Activated T-cell treated with anti-CD3 and anti-CD28 coated beads, Interleukin-2, amount 50 U/mL, for 4 hours (primary cell): ENCODE data around the gene ALDH1A2. TPM values are rescaled to one million over a fixed set of nuclear protein-coding genes. Genes with fewer than 3 reads are reported as not detected.
A peak's percentile ranks its signal among the peaks of the same experiment; 100 is the strongest.
"Not testable (repeated sequence)": the region's sequence is repeated elsewhere in the genome, so short reads cannot be mapped to it uniquely, and the experiment has no call there.

Source experiments
- ATAC-seq, 2 donors: fragments of 200-7000 bp; cut with Tn5 transposase; one replicate each; pipeline ENCODE4 v1.10.0; 2021
- DNase-seq: peaks from one replicate; pipeline ENCODE4 v3.0.0-alpha.2; 2020
- H3K27me3 Mint-ChIP-seq: one replicate; pipeline ENCODE4 v1.8.0; 2021; ENCODE audit warnings: low read depth, mixed read lengths
- H3K36me3 Mint-ChIP-seq: one replicate; pipeline ENCODE4 v1.8.0; 2022; ENCODE audit warnings: mixed read lengths; ENCODE audit not compliant: insufficient read depth
- H3K4me1 Mint-ChIP-seq: one replicate; pipeline ENCODE4 v1.8.0; 2021; ENCODE audit warnings: low read depth, mixed read lengths
- H3K4me3 Mint-ChIP-seq: one replicate; pipeline ENCODE4 v1.8.0; 2021; ENCODE audit warnings: mild to moderate bottlenecking, moderate library complexity, mixed read lengths
- H3K9me3 Mint-ChIP-seq: one replicate; pipeline ENCODE4 v1.8.0; 2021; ENCODE audit warnings: mixed read lengths
- total RNA-seq, 3 donors: library from RNA; stranded (reverse); gene quantifications; one replicate each; pipeline ENCODE4 v1.2.1, GENCODE V29; 2021

Gene ALDH1A2
- 1 to 10 TPM in 1 of 3 donors, under 1 TPM in 2; 0.38 to 2.3 (median 0.53) TPM for total RNA-seq

GRCh38 chr15:58065445-58066041, at the start of gene ALDH1A2:
ALDH1A2 (minus strand) TSS chr15:58065711; CDS start chr15:58065650, 61 bp downstream.
- no peaks in the 10 kb centered on the region for H3K9me3 Mint-ChIP-seq
- ATAC-seq (peak; percentile 38 to 48), DNase-seq (no peak)
- peaks cover 3% of the 10 kb centered on the region for H3K4me1 Mint-ChIP-seq
- H3K27me3 Mint-ChIP-seq: peaks cover 51% of the 10 kb centered on the region
- H3K36me3 Mint-ChIP-seq: no peaks in the 10 kb centered on the region
- peak within 1 kb of the TSS; percentile 40 for H3K4me3 Mint-ChIP-seq

DNA sequence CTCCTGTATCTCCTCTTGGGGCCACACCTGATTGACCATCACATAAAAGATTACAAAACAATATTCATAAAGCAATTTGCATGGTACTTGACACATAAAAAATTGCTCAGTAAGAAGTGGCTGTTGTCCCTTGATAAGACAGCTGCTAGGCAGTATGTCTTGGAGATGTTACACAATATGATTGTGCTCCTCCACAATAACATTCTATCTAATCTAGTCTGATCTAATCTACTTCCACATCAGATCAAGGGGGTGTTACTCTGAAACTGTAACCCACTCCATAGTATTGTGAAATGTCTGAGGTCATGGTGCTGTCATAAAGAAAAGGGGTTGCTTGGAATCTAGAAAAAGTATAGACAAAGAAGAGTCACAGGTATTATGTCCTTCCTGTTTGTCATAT, 49.3 kb upstream of the ALDH1A2 start:
- no peak for ATAC-seq
- no peaks in the 10 kb centered on the region for H3K4me1 Mint-ChIP-seq

DNA sequence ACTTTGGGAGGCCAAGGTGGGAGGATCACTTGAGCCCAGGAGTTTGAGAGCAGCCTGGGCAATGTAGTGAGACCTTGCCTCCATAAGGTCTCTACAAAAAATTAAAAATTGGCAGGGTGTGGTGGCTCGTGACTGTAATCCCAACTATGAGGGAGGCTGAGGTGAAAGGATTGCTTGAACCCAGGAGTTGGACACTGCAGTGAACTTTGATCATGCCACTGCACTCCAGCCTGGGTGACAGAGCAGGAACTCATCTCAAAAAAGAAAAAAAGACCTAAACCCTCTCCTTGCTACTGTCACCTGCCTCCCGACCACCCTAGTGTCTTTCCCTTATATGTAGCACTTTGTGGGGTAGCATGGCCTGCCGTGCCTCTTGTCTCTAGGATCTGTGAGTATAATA, 48.9 kb upstream of the ALDH1A2 start:
- no peaks in the 10 kb centered on the region for H3K9me3 Mint-ChIP-seq
- peaks cover 28% of the 10 kb centered on the region for H3K27me3 Mint-ChIP-seq
- ATAC-seq (no peak), DNase-seq (no peak)
- no peak overlapping the region for H3K4me3 Mint-ChIP-seq
- H3K4me1 Mint-ChIP-seq: no peaks in the 10 kb centered on the region
- no peaks in the 10 kb centered on the region for H3K36me3 Mint-ChIP-seq

More for the DNA sequence above, 49.3 kb upstream of the ALDH1A2 start:
- no peak for DNase-seq
- H3K4me3 Mint-ChIP-seq: no peak overlapping the region
- no peaks in the 10 kb centered on the region for H3K36me3 Mint-ChIP-seq
- H3K27me3 Mint-ChIP-seq: peaks cover 28% of the 10 kb centered on the region
- H3K9me3 Mint-ChIP-seq: no peaks in the 10 kb centered on the region

DNA sequence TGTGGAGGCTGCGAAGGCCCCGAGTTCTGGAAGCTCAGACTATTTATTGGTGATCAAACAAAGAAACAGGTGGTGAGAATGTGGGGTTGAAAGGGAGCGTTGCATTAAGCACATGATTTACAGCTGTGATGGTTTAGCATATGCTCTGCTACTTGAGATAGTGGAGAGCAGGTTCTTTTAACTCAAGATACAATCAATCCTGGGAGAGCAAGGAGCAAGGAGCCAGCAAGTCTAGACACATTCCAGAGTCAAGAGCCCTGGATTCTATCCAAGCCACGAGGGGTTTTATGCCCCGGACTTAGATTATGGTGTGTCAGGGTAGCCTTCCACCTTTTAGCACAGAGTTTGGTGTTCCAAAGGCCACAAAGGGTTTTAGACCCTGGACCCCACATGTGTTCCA, 47.8 kb upstream of the ALDH1A2 start:
- not testable (repeated sequence) for H3K4me3 Mint-ChIP-seq, H3K36me3 Mint-ChIP-seq, H3K9me3 Mint-ChIP-seq, DNase-seq, H3K4me1 Mint-ChIP-seq, ATAC-seq
- peaks cover 26% of the 10 kb centered on the region for H3K27me3 Mint-ChIP-seq

DNA sequence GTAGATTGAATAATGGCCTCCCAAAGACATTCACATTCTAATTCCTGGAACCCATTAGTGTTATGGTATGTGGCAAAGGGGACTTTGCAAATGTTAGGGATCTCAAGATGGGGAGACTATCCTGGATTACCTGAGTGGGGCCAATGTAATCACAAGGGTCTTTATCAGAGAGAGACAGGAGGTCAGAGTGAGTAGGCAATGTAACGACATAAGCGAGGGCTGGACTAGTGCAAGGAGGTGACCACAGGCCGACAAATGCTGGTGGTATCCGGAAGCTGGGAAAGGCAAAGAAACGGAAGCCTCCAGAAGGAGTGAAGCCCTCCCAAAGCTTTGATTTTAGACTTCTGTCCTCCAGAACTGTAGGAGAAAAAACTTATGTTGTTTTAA, 46.2 kb upstream of the ALDH1A2 start:
- no peaks in the 10 kb centered on the region for H3K4me1 Mint-ChIP-seq
- H3K9me3 Mint-ChIP-seq: no peaks in the 10 kb centered on the region

GRCh38 chr15:58110999-58111717, 45.6 kb upstream of the ALDH1A2 start:
- H3K4me1 Mint-ChIP-seq: no peaks in the 10 kb centered on the region
- no peaks in the 10 kb centered on the region for H3K36me3 Mint-ChIP-seq
- H3K4me3 Mint-ChIP-seq: no peak overlapping the region
- DNase-seq (no peak), ATAC-seq (no peak)
- H3K27me3 Mint-ChIP-seq: peaks cover 29% of the 10 kb centered on the region
- no peaks in the 10 kb centered on the region for H3K9me3 Mint-ChIP-seq

More for the DNA sequence above, 46.2 kb upstream of the ALDH1A2 start:
- no peaks in the 10 kb centered on the region for H3K36me3 Mint-ChIP-seq
- no peak overlapping the region for H3K4me3 Mint-ChIP-seq
- DNase-seq (no peak), ATAC-seq (no peak)
- peaks cover 29% of the 10 kb centered on the region for H3K27me3 Mint-ChIP-seq

DNA sequence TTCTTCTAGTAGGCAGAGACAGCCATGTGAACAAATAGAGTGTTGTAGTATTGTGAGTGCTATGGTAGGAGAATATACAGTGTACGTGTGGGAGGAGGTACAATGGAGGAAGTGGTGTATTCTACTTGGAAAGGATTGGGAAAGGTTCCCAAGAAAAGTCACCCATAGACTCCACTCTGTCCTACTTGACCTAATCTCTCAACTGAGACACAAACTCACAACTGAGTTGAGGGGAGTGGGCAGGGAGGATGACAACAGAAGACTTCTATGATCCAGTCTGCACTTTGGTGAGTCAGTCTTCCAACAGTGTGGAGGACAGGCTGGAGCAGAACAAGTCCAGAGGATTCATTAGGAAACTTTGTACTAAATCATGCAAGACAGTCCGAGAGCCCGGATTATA, 43.9 kb upstream of the ALDH1A2 start:
- ATAC-seq: no peak
- Mint-ChIP-seq H3K27me3 (peaks cover 33% of the 10 kb centered on the region), H3K9me3 (no peaks in the 10 kb centered on the region), H3K36me3 (no peaks in the 10 kb centered on the region), H3K4me1 (no peaks in the 10 kb centered on the region), H3K4me3 (no peak overlapping the region)
- DNase-seq: no peak

DNA sequence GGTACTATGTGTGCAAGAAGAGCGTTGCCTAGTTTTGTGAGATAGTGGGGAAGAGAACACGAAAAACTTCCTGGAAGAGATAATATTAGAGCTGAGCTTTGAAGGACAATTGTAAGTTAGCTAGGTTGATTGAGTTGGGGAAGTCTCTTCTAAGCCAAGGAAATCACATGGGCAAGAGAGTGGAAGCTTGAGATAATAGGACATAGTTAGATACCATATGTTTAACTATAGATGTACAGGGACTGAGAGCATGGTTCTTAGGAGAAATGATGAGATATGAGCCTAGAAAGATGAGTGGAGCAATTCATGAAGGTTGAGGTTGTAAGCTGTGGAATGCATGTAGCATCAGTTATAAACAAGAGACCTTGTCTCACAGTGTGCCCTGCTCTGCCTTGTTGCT, 42.6 kb upstream of the ALDH1A2 start:
- no peaks in the 10 kb centered on the region for H3K4me1 Mint-ChIP-seq
- ATAC-seq (no peak), DNase-seq (no peak)
- no peak overlapping the region for H3K4me3 Mint-ChIP-seq
- peaks cover 28% of the 10 kb centered on the region for H3K27me3 Mint-ChIP-seq
- H3K36me3 Mint-ChIP-seq: no peaks in the 10 kb centered on the region
- H3K9me3 Mint-ChIP-seq: peaks cover 6% of the 10 kb centered on the region

- no peak for ATAC-seq
- H3K36me3 Mint-ChIP-seq: no peaks in the 10 kb centered on the region
- no peak for DNase-seq
- peaks cover 6% of the 10 kb centered on the region for H3K9me3 Mint-ChIP-seq
- no peak overlapping the region for H3K4me3 Mint-ChIP-seq
- peaks cover 36% of the 10 kb centered on the region for H3K27me3 Mint-ChIP-seq
- no peaks in the 10 kb centered on the region for H3K4me1 Mint-ChIP-seq
Observed at GRCh38 chr15:58103482-58103881, 38.0 kb upstream of the ALDH1A2 start.

- Mint-ChIP-seq H3K4me1 (no peaks in the 10 kb centered on the region), H3K4me3 (no peak overlapping the region), H3K9me3 (peaks cover 4% of the 10 kb centered on the region), H3K27me3 (peaks cover 16% of the 10 kb centered on the region), H3K36me3 (no peaks in the 10 kb centered on the region)
- ATAC-seq (no peak), DNase-seq (no peak)
Observed at GRCh38 chr15:58096529-58097084, 31.1 kb upstream of the ALDH1A2 start.

DNA sequence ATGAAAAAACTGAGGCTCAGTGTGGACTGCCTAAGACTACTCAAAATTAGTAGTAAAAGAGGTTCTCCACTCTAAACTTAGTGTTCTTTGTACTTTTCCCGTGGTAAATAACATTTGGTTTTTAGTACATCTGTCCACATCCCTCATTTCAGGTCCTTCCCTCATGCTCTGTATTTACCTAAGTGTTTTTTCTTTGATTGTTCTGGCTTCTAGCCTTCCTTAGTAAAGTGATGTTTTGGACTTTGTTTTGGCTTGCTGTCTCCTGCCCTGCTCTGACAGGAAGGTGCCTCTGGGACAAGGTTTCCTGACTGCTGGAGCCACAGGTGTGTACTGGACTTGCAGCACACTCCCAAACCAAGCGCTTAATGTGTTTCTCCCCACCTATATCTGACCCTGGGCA, 29.9 kb upstream of the ALDH1A2 start:
- peaks cover 6% of the 10 kb centered on the region for H3K27me3 Mint-ChIP-seq
- no peaks in the 10 kb centered on the region for H3K36me3 Mint-ChIP-seq
- ATAC-seq (no peak), DNase-seq (no peak)
- H3K4me3 Mint-ChIP-seq: no peak overlapping the region
- H3K4me1 Mint-ChIP-seq: no peaks in the 10 kb centered on the region
- peaks cover 4% of the 10 kb centered on the region for H3K9me3 Mint-ChIP-seq

GRCh38 chr15:58087871-58088270, 22.4 kb upstream of the ALDH1A2 start:
- no peak for DNase-seq
- peaks cover 4% of the 10 kb centered on the region for H3K4me1 Mint-ChIP-seq
- no peak overlapping the region for H3K4me3 Mint-ChIP-seq

DNA sequence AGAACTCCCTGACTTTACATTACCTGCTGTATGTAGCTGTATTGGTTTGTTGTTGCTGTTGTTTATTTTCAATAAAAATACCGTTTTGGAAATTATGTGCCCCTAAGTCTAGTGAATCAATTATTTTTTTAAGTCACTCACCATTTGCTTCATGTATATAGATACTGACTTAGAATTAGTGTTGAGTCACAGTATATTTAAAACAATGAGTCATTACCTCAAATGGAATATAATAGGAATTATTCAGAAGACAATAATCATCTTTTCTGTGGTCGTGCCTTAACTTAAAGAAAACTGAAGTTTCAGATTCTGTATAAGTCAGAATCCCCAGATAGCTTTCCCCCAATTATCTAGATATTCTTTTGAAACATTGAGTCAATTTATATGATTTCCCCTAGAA, 21.0 kb upstream of the ALDH1A2 start:
- Mint-ChIP-seq H3K27me3 (peaks cover 30% of the 10 kb centered on the region), H3K36me3 (no peaks in the 10 kb centered on the region), H3K4me3 (no peak overlapping the region), H3K9me3 (peaks cover 10% of the 10 kb centered on the region), H3K4me1 (peaks cover 4% of the 10 kb centered on the region)
- no peak for DNase-seq
- peak; percentile 32 to 43 for ATAC-seq

More at GRCh38 chr15:58087871-58088270, 22.4 kb upstream of the ALDH1A2 start:
- no peak for ATAC-seq
- Mint-ChIP-seq H3K36me3 (no peaks in the 10 kb centered on the region), H3K27me3 (peaks cover 30% of the 10 kb centered on the region), H3K9me3 (peaks cover 10% of the 10 kb centered on the region)

- H3K9me3 Mint-ChIP-seq: peaks cover 3% of the 10 kb centered on the region
- no peak overlapping the region for H3K4me3 Mint-ChIP-seq
- H3K4me1 Mint-ChIP-seq: peaks cover 4% of the 10 kb centered on the region
- no peaks in the 10 kb centered on the region for H3K36me3 Mint-ChIP-seq
- no peak for ATAC-seq
- no peak for DNase-seq
- peaks cover 21% of the 10 kb centered on the region for H3K27me3 Mint-ChIP-seq
Observed at GRCh38 chr15:58083526-58083925, 18.0 kb upstream of the ALDH1A2 start.

- ATAC-seq: no peak
- no peaks in the 10 kb centered on the region for H3K36me3 Mint-ChIP-seq
- H3K4me1 Mint-ChIP-seq: peaks cover 2% of the 10 kb centered on the region
- no peak for DNase-seq
- H3K4me3 Mint-ChIP-seq: no peak overlapping the region
- peaks cover 9% of the 10 kb centered on the region for H3K27me3 Mint-ChIP-seq
- H3K9me3 Mint-ChIP-seq: peaks cover 3% of the 10 kb centered on the region
Observed at GRCh38 chr15:58081891-58082290, 16.4 kb upstream of the ALDH1A2 start.
